HG03135 (cell line): ENCODE results near the gene CCNG1.
"Not testable (repeated sequence)": the region's sequence is repeated elsewhere in the genome, so short reads cannot be mapped to it uniquely, and the experiment has no call there.

Experiments used
- ATAC-seq: cut with Tn5 transposase; IDR thresholded peaks from one replicate; pipeline ENCODE4 v1.9.1; 2021; ENCODE audit warnings: mild to moderate bottlenecking, moderate library complexity; ENCODE audit not compliant: unreplicated experiment

The CCNG1 gene, protein sequence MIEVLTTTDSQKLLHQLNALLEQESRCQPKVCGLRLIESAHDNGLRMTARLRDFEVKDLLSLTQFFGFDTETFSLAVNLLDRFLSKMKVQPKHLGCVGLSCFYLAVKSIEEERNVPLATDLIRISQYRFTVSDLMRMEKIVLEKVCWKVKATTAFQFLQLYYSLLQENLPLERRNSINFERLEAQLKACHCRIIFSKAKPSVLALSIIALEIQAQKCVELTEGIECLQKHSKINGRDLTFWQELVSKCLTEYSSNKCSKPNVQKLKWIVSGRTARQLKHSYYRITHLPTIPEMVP

DNA sequence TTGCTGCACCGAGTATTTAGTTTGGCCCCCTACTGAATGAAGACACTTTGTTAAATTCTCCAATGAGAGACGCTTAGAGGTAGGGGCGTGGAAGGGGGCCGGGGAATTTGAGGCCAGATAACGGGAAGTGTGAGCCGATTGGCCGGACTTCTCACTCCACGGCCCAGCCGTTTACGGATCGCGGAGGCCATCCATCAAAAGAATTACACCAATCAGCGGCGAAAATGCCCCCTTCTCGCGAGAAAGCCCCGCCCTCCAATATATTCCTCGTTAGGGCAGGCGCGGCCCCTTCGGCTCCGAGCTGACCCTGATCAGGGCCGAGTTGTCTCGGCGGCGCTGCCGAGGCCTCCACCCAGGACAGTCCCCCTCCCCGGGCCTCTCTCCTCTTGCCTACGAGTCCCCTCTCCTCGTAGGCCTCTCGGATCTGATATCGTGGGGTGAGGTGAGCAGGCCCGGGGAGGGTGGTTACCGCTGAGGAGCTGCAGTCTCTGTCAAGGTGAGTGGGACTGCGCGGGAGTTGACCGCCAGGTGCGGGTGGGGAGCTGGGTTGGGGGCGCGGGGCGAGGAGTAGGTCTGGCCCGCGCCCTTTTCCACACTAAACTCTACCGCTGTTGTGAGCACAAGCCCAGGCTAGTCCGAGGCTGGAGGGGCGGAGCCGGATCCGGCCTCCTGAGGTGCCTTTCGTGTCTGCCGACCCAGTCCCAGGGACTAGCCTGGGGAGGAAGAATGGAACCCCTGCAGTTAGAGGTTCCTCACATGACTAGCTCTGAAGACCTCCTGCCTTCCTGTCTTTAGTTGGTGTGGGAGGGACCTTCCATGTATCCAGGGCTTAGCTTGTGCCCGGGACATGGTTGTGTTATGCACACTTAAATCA is at the start of gene CCNG1:
Gene CCNG1, plus strand, starts transcription at position 287 of the 874 bp plus-strand sequence. CDS start 1,662 bp downstream, outside the sequence.
- ATAC-seq: peak; percentile 99

DNA sequence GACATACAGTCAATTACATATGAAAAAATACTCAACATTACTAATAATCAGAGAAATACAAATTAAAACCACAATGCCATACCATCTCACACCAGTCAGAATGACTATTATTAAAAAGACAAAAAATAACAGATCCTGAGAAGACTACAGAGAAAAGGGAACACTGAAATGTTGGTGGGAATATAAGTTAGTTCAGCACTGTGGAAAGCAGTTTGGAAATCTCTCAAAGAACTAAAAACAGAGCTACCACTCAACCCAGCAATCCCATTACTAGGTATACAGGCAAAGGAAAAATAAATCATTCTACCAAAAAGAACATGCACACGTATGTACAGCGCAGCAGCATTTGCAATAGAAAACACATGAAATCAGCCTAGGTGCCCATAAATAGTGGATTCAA is 41.6 kb upstream of the CCNG1 start:
- no peak for ATAC-seq

DNA sequence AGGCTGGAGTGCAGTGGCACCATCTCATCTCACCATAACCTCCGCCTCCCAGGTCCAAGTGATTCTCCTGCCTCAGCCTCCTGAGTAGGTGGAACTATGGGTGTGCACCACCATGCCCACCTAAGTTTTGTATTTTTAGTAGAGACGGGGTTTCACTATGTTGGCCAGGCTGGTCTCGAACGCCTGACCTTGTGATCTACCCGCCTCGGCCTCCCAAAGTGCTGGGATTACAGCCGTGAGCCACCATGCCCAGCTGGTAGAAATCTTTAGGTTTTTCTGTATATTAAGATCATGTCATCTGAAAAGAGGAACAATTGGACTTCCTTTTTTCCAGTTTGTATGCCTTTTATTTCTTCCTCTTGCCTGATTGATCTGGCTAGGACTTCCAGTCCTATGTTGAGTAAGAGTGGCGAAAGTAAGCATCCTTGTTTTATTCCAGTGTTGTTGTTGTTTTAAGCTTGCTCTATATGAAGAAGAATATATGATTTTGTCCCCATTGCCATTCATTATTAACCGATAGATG is 40.5 kb upstream of the CCNG1 start:
- ATAC-seq: not testable (repeated sequence)

DNA sequence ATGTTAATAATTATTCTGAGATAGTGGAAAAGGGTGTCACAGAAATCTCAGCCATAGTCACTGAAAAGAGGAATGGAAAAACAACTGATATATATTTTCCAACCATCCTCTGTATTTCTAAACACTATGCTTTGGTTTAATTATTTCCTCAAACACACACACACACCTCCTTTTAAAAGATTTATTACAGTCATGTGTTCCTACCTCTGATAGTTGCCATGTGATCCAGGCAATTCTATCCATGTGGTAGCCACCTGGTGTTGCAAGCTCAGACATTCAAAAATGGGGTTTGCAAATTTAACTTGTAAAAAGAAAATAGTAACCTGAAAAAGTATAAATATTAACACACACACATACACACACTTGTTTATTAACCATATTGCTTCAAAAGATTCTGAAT is 40.0 kb upstream of the CCNG1 start:
- no peak for ATAC-seq

DNA sequence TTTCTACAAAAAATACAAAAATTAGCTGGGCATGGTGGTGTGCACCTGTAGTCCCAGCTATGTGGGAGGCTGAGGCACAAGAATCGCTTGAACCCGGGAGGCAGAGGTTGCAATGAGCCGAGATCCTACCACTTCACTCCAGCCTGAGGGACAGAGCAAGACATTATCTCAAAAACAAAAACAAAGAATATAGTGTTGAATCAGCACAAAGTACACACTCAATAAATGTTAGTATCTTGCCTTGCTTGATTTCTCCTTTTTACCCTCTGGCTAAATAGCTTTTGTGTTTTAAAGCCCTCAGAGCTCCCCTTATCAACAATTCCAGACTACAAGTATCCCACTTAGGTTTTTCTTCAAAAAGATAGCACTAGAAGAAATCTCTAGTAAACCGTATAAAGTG is 37.5 kb upstream of the CCNG1 start:
- ATAC-seq: no peak

DNA sequence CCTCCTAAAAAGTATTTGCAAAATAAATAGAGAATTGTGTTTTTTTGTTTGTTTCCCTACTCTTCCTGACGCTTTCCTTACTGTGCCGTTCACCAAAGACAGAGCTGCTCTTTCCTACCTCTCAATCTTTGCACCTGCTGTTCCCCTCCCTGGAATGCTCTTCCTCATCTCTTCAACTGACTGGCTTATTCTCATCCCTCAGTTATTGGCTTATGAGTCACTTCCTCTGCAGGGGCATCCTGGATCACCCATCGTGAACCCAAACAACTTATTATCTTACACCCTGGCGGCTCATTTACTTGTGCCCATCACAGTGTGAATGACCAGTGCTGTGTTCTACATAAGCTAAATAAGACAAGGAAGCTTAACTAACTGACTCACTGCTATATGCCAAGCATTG is 36.1 kb upstream of the CCNG1 start:
- ATAC-seq: no peak

DNA sequence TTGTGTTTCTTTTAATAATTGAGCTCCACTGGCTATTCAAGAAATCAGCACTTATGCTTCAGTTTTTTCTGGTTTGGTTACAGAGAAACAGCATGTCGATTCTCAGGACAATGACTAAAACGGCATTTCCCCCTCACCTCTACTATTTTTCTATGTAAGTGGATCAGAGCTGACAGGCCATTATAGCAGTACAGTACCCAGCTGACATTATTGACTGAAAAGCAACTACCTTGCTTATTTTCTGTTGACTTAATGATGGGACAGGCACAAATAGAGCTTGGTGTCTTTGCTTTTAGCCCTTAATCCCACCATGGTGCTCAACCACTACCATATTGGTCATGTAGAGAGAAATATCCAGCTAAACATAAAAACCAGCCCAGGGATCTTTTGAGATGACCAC is 35.4 kb upstream of the CCNG1 start:
- ATAC-seq: no peak

DNA sequence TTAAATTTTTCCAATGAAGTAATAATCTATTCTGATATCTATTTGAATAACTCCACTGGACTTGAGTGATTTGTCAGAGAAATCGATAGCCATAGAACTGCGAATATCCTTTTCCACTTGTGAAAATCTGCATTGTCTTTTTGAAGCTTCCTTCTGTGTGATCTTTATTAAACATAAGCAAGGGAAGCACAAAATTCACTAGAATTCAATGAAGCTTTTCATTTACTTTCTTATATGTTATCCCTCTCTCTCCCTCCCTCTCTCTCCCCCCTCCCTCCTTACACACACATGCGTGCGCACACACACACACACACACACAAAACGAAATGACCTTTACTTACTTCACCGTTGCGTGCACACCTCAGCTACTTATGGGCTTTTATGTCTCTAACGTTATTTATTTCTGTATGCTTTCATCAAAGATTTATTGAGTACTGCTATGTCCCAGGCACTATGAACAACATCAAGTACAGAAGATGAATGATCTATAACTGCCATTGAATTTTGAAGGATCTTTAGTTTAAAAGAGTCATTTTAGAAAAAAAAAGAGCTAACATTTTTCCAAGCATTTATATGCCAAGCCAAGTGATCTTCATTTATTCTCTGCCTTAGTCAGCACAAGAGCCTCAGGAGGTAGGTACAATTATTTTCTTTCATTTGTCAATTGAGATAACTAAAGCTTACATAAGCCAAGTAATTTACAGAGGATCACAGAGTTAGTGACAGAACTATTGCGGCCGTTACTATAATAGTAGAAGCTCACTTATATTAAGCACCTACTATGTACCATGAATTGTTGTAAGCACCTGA is 32.8 kb upstream of the CCNG1 start:
- ATAC-seq: no peak

DNA sequence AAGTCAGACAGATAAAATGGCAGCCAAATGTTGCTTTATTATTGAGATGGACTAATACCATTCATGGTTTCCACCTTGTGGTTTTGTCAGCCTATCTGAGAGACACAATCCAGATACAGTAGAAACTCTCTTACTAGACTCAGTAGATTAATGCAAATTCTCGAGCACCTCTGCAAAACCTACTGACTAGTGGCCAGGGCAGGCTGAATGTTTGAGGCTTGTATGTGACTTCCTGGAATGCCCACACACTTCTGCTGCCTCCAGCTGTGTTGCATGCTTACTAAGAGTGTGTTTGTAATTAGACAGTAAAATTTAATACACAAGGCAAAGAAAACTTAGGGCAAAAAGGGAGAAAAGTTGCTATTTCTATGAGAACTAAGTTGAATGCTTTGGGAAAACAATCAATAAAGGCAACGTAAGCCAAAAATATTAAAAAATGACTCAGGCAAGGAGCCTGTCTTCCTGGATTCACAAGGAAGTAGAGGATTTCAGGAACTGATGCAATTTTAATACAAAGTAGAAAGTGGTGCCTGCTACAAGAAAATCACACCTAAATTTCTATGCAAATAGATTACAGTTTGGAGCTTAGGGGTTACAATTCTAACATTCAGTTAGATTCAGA is 30.2 kb upstream of the CCNG1 start:
- peak; percentile 83 for ATAC-seq

DNA sequence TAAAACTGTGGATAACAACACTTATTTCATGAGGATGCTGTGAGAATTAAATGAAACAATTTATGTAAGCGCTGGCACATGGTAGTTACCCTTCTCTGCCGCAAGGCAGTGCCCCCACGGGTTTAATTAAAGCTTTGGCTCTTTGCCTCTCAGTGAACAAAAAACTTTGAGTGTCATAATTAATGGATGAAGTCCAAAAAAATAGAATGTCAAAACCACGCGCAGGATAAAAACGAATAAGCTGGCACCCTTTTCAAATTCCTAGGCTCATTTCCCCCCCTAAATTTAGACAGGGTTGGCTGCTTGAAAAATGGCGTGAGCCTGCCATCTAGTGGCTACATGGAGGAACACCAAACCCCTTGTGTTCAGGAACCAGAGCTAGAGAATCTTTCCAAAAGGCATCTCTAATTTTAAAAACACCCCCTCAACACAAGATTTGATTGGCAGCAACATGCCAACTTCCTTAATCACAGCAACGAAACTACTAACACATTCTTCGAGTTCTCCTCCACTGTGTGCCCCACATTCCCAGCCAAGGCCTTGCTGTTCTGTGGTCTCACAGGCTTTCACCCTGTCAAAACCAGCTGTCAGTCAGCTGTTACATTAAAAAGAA is 29.0 kb upstream of the CCNG1 start:
- ATAC-seq: peak; percentile 80

DNA sequence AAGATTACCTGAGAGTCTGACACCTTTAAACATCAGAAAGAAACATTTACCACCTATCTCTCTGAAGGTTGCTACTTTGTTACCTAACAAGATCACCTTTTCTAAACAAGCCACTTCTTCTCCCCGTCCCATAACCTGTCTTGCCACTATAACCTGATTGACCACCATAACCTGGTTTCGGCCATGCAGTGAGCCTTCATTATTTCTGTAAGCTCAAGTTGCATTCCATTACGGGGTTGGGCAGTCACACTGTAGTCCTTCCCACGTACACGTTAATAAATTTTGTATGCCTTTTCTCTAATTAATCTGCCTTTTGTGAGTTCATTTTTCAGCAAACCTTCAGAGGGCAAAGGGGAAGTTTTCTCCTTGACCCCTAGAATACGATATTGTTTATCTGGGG is 28.0 kb upstream of the CCNG1 start:
- no peak for ATAC-seq

DNA sequence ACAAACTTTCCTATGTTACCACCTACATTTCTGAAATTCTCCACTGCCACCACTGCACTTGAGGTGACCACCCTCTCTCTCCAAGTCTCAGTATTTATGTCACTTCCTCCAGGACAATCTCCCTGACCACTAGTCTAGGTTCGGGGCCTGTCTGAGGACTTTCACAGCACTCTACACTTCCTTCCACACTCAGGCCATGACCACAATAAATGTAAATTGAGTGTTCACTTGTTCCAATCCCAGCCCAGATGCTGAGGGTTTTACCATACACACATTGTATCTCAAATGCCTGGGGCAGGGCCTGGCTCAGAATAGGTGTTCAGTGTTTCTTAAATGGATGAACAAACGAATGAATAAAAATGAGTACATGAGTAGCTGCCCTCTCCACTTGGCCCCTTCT is 26.9 kb upstream of the CCNG1 start:
- ATAC-seq: no peak

DNA sequence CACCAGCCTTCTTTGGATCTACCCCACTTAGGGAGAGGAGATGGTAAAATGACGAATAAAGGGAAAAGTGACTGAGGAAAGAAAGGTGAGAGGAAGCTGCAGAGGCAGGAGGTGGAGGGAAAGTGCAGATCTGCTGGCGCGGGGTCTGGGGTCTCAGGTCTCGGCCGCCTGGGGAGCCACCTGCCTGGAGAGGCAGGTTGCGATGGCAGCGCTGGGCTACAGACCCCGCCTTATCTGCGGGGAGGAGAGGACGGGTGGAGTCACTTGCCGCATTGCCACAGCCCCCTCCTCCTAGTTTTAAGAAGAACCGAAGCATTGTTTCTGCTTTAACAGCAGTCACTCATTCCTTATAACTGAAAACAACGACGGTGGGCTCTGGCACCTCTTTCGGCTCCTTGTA is 21.7 kb upstream of the CCNG1 start:
- ATAC-seq: not testable (repeated sequence)

DNA sequence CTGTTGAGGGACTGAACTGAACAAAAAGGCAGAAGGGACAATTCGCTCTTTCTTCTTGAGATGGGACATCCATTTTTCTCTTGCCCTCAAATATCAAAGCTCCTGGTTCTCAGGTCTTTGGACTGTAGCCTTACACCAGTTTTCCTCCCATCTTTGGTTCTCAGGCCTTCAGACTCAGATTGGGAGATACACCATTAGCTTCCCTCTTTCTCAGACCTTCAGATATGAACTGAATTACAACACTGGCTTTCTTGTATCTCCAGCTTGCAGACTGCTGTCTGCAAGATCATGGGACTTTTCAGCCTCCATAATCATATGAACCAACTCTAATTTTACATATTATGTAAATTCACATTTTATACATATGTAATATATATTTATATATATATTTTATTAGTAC is 12.6 kb upstream of the CCNG1 start:
- ATAC-seq: no peak

DNA sequence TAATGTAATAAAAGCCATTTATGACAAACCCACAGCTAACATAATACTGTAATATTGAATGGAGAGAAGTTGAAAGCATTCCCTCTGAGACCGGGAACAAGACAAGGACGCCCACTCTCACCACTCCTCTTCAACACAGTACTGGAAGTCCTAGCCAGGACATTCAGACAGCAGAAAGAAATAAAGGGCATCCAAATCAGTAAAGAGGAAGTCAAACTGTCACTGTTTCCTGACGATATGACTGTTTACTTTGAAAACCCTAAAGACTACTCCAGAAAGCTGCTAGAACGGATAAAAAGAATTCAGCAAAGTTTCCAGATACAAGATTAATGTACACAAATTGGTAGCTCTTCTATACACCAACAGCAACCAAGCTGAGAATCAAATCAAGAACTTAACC is 11.3 kb upstream of the CCNG1 start:
- not testable (repeated sequence) for ATAC-seq

DNA sequence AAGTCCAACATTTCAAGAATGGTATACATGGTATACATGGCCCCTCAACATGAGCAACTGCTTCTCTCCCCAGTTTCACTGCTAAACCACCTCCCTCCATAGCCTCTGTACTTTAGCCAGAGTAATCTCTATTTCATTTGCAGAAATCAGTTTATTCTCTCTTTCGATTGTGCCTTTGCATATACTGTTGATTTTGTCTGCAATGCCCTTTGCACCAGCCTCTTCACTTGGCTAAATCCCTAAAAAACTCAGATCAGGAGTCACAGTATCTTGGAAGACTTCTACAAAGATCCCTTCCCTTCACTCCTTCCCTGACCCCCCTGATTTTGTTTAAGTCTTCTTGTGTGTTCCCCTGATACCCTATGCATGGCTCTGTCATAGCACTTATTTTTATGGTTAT is 4.9 kb upstream of the CCNG1 start:
- no peak for ATAC-seq

DNA sequence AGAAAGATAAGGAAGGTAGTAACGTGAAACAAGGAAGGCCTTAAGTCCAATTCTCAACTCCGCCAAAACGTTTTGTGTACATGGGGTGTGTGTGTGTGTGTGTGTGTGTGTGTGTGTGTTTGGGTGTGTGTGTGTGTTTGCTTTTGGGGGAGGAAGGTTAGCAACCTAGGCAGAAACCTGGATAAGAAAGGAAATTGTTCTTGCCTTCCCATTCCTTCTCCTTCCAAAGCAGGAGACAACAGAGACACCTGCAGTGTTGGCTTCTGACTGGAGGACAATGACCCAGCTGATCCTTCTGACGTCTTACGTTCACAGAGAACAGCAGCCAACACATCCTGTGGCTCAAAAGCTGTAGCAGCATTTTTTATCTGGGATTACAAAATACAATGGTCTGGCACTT is 4.1 kb upstream of the CCNG1 start:
- ATAC-seq: no peak

DNA sequence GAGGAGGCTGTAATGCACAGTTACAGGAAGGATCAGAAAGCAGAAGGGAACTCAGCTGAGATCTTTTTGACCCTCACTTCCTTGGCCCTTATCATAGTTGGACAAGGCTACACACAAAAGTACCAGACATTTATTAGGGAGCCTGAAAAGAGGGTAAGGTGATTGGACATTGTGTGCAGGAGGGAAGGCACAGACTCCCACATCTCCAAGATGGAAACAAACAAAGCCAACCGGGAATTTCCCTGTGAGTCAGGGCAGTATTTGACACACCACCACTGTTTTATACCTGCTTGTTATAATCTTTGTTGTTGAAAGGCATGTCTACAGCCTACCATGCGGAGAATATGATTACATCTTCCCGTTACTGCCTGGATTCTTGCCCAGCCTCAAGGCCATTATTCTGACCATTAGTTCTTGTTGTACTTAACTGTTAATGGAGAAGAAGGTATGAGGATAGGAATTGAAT is 3.0 kb upstream of the CCNG1 start:
- ATAC-seq: no peak

DNA sequence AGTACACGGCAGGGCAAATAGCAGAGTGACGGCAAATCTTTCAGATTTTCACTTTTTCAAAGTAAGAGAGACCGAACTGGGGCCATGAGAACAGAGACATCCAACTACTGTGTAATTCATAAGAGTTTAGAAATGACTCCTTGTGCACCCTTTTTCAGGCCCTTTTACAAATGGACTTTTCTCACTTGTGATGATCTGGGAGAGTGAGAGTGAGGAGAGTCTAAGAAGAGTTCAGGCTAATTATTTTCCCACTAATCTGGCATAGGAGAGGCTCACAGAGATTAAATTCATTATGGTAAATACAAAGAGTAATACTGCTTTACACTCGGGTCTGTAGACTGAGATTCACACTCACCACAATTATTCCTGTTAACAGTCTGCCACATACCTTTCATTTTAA is 880 bp upstream of the CCNG1 start:
- no peak for ATAC-seq

DNA sequence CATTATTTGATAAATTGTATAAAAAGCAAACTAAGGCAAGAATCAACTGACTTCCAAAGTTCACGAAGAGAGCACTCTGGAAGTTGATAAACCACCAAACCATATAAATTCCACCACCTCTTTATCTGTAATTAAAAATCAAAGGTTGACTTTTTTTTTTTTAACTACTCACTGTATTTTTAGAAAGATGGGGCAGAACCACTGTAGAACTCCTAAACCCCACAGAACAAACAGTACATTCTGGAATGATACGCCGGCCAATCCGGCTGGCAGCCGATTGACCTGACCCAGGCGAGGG is 435 bp upstream of the CCNG1 start:
- no peak for ATAC-seq

DNA sequence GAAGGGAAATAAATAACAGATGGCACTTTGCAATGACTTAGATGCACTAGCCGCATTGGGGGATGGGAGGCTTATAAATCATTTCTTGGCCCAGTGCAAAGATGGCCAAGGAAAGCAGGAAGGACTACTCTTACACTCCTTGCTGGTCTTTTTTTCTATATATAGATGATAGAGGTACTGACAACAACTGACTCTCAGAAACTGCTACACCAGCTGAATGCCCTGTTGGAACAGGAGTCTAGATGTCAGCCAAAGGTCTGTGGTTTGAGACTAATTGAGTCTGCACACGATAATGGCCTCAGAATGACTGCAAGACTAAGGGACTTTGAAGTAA is 1.7 kb downstream of the CCNG1 start:
- no peak for ATAC-seq
